NOMO-1 treated with dmso at 0.1 percent for 144 hours (cell line): Measurements from ENCODE around the gene HRAS.

ENCODE experiments used
- DNase-seq: peaks from one replicate; lab custom pipeline; 2025; ENCODE audit not compliant: unreplicated experiment; lab: John Stamatoyannopoulos, UW

Gene HRAS

GRCh38 chr11:567629-568292 lies 32.4 kb upstream of the HRAS start:
- DNase-seq: no peak

GRCh38 chr11:567011-567628 lies 31.7 kb upstream of the HRAS start:
- DNase-seq: no peak

- DNase-seq: no peak
Observed at GRCh38 chr11:565921-566509, 30.6 kb upstream of the HRAS start.

GRCh38 chr11:563812-564578 lies 28.6 kb upstream of the HRAS start:
- no peak for DNase-seq

GRCh38 chr11:563066-563811 lies 27.9 kb upstream of the HRAS start:
- DNase-seq: no peak

GRCh38 chr11:562046-562645 lies 26.8 kb upstream of the HRAS start:
- DNase-seq: no peak

GRCh38 chr11:561148-562003 lies 26.0 kb upstream of the HRAS start:
- peak; percentile 28 for DNase-seq

GRCh38 chr11:560305-561147 lies 25.1 kb upstream of the HRAS start, which contains the start of the genes LMNTD2 and RASSF7:
Gene LMNTD2, minus strand, starts transcription at chr11:560738. Its CDS starts 22 bp downstream, at chr11:560716.
Gene RASSF7, plus strand, starts transcription at chr11:560970. Its CDS starts 799 bp downstream, at chr11:561769.
- peak; percentile 82 for DNase-seq

- DNase-seq: no peak
Observed at GRCh38 chr11:559712-560304, 24.4 kb upstream of the HRAS start.

GRCh38 chr11:559020-559620 lies 23.7 kb upstream of the HRAS start:
- no peak for DNase-seq

GRCh38 chr11:558503-558902 lies 23.1 kb upstream of the HRAS start:
- DNase-seq: no peak

GRCh38 chr11:557328-558132 lies 22.2 kb upstream of the HRAS start:
- no peak for DNase-seq

- no peak for DNase-seq
Observed at GRCh38 chr11:556662-557256, 21.4 kb upstream of the HRAS start.

- no peak for DNase-seq
Observed at GRCh38 chr11:555780-556661, 20.6 kb upstream of the HRAS start.

- DNase-seq: no peak
Observed at GRCh38 chr11:555227-555779, 19.9 kb upstream of the HRAS start.
